Measurements from ENCODE around the gene ZNF256.

DNA sequence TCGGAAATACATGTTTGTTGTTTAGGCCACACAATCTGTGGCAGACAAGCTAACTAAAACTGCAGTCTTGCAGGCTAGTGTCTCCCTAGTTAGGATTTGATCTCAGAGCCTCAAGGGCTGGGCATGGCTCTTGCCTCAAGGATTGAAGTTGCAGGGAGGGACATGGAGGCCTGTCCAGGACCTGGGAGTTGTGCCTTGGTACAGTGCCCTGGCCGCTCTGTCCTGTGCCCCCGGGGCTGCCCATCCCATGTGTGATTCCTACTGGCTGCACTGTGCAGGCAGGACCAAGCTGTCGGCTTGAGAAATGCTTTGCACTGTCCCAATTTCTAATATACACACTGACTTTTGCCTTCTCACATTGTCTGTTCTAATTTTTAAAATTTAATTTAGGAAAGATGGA, 7.5 kb upstream of the ZNF256 start:
- no peak for TF ChIP-seq POLR2A (IDR thresholded peaks at IDR 0.05; ENCODE audit: low read length)
- no peak for TF ChIP-seq GATA1 (IDR thresholded peaks at IDR 0.05; ENCODE audit: low read depth, low read length)

Measured in erythroblast (primary cell).